ENCODE measurements around the gene AGMAT. TPM values are rescaled to one million over a fixed set of nuclear protein-coding genes. Genes with fewer than 3 reads are reported as not detected.

AGMAT gene
- total and polyA plus RNA-seq, 2 of the 13 experiments (the other 11 are each of a cell fraction or from before 2014, with no cell fraction given) = 59.1 to 174 TPM

DNA sequence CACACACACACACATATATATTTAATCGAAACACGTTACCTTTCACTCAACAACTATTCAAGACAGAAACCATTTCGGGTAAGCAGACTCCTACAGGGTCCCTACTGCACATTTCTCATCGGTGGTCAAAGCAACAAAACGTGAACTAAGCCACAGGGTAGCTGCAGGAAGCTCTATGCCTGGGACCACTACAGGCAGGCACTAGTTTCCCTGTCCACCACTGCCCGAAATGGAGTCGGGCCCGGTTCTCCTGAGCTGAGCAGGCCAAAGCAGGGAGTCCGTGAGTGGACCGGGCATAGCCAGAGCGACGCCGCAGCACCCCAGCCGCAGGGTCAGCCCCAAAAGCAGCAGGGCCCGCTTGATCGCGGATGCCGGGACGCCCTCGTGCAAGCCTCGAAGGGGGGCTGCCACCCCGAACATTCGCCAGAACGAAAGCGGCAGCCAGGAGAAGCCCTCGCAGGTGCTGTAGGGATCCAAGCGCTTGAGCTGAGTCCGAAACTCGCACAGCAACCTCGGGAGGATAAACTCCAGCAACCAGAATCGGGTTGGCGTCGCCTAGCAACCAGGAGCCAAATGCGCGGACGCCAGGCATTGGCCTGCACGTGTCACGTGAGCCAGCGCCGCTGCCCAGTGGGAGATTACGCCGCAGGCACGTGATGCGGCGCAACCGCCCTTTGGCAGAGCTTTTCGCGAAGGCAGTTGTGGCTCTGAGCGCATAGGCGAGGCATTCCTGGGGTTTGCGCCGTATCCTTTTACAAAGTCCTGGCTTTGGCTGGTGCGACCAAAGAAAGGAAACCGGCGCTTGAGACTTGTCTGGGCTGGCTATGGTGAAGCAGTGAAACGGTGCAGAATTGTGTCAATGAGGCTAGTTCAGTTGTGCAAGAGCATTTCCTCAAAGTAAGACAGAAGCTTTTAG lies 18.5 kb upstream of the AGMAT start (continued):
- TF ChIP-seq ZNF121 (CRISPR knock-in tag; IDR thresholded peaks at IDR 0.05) = no peak
- TF ChIP-seq, protein P1, sequence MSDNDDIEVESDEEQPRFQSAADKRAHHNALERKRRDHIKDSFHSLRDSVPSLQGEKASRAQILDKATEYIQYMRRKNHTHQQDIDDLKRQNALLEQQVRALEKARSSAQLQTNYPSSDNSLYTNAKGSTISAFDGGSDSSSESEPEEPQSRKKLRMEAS (IDR thresholded peaks at IDR 0.05) = peak; percentile 99
- TF ChIP-seq FOXO1 (CRISPR knock-in tag; IDR thresholded peaks at IDR 0.05) = peak; percentile 16; the same call in 1 of the 2 replicates
- TF ChIP-seq PHF21A (CRISPR knock-in tag; IDR thresholded peaks at IDR 0.05) = peak; percentile 57; the same call in 1 of the 2 replicates
- peak; percentile 74; the same call in 1 of the 2 replicates for TF ChIP-seq SMAD3 (CRISPR knock-in tag; IDR thresholded peaks at IDR 0.05)
- TF ChIP-seq, protein P2, sequence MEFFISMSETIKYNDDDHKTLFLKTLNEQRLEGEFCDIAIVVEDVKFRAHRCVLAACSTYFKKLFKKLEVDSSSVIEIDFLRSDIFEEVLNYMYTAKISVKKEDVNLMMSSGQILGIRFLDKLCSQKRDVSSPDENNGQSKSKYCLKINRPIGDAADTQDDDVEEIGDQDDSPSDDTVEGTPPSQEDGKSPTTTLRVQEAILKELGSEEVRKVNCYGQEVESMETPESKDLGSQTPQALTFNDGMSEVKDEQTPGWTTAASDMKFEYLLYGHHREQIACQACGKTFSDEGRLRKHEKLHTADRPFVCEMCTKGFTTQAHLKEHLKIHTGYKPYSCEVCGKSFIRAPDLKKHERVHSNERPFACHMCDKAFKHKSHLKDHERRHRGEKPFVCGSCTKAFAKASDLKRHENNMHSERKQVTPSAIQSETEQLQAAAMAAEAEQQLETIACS (CRISPR knock-in tag; IDR thresholded peaks at IDR 0.05) = no peak
- peak; percentile 73 for TF ChIP-seq GFI1 (CRISPR knock-in tag; IDR thresholded peaks at IDR 0.05; ENCODE audit: borderline replicate concordance)
- peak; percentile 77 for TF ChIP-seq YEATS2 (CRISPR knock-in tag; IDR thresholded peaks at IDR 0.05; ENCODE audit: borderline replicate concordance)
- peak; percentile 57; the same call in 1 of the 2 replicates for TF ChIP-seq ZNF543 (CRISPR knock-in tag; IDR thresholded peaks at IDR 0.05)
- no peak for TF ChIP-seq ZNF7 (CRISPR knock-in tag; IDR thresholded peaks at IDR 0.05)
- 0 out of 2 replicates have a peak, but pooled peaks have one; percentile 33 for TF ChIP-seq ZNF761 (CRISPR knock-in tag; conservative IDR thresholded peaks at IDR 0.05)
- TF ChIP-seq, protein P3, sequence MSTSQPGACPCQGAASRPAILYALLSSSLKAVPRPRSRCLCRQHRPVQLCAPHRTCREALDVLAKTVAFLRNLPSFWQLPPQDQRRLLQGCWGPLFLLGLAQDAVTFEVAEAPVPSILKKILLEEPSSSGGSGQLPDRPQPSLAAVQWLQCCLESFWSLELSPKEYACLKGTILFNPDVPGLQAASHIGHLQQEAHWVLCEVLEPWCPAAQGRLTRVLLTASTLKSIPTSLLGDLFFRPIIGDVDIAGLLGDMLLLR (CRISPR knock-in tag; IDR thresholded peaks at IDR 0.05) = peak; percentile 10; the same call in 1 of the 2 replicates
- TF ChIP-seq, protein P4, sequence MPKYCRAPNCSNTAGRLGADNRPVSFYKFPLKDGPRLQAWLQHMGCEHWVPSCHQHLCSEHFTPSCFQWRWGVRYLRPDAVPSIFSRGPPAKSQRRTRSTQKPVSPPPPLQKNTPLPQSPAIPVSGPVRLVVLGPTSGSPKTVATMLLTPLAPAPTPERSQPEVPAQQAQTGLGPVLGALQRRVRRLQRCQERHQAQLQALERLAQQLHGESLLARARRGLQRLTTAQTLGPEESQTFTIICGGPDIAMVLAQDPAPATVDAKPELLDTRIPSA (CRISPR knock-in tag; IDR thresholded peaks at IDR 0.05; ENCODE audit: borderline replicate concordance) = peak; percentile 88
- TF ChIP-seq HNRNPK (IDR thresholded peaks at IDR 0.05; ENCODE audit: low read depth, low read length, poor library complexity, severe bottlenecking) = no peak
- TF ChIP-seq, protein P5, sequence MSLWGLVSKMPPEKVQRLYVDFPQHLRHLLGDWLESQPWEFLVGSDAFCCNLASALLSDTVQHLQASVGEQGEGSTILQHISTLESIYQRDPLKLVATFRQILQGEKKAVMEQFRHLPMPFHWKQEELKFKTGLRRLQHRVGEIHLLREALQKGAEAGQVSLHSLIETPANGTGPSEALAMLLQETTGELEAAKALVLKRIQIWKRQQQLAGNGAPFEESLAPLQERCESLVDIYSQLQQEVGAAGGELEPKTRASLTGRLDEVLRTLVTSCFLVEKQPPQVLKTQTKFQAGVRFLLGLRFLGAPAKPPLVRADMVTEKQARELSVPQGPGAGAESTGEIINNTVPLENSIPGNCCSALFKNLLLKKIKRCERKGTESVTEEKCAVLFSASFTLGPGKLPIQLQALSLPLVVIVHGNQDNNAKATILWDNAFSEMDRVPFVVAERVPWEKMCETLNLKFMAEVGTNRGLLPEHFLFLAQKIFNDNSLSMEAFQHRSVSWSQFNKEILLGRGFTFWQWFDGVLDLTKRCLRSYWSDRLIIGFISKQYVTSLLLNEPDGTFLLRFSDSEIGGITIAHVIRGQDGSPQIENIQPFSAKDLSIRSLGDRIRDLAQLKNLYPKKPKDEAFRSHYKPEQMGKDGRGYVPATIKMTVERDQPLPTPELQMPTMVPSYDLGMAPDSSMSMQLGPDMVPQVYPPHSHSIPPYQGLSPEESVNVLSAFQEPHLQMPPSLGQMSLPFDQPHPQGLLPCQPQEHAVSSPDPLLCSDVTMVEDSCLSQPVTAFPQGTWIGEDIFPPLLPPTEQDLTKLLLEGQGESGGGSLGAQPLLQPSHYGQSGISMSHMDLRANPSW (CRISPR knock-in tag; IDR thresholded peaks at IDR 0.05; ENCODE audit: borderline replicate concordance) = peak; percentile 94; the same call in 1 of the 2 replicates
- TF ChIP-seq, protein P6, sequence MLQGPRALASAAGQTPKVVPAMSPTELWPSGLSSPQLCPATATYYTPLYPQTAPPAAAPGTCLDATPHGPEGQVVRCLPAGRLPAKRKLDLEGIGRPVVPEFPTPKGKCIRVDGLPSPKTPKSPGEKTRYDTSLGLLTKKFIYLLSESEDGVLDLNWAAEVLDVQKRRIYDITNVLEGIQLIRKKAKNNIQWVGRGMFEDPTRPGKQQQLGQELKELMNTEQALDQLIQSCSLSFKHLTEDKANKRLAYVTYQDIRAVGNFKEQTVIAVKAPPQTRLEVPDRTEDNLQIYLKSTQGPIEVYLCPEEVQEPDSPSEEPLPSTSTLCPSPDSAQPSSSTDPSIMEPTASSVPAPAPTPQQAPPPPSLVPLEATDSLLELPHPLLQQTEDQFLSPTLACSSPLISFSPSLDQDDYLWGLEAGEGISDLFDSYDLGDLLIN (CRISPR knock-in tag; IDR thresholded peaks at IDR 0.05; ENCODE audit: borderline replicate concordance) = no peak
- TF ChIP-seq ZNF124 (CRISPR knock-in tag; IDR thresholded peaks at IDR 0.05) = peak; percentile 77; the same call in 1 of the 2 replicates
